Measurements from ENCODE around the gene ATL1.

GRCh38 chr14:50667684-50667995, 107.7 kb downstream of the ATL1 start:
- TF ChIP-seq CTCF (IDR thresholded peaks at IDR 0.05) (no peak), POLR2A (IDR thresholded peaks at IDR 0.05) (no peak), EP300 (IDR thresholded peaks at IDR 0.05) (no peak)
